Neural cell (in vitro differentiated cells): ENCODE results near the gene KCNMB4.

ENCODE experiments used
- CTCF ChIP-seq: fragments of 450-650 bp; IDR thresholded peaks from 2 replicates; pipeline ENCODE4 v1.5.1; 2014; ENCODE audit warnings: antibody characterized with exemption, mild to moderate bottlenecking, moderate library complexity; ENCODE audit not compliant: poor library complexity, severe bottlenecking
- EP300 ChIP-seq: fragments of 450-650 bp; conservative IDR thresholded peaks from 2 replicates; pipeline ENCODE4 v1.6.1; 2014; ENCODE audit warnings: antibody characterized with exemption, mild to moderate bottlenecking, moderate library complexity; ENCODE audit not compliant: poor library complexity, severe bottlenecking
- MXI1 ChIP-seq: fragments of 450-650 bp; conservative IDR thresholded peaks from 2 replicates; pipeline ENCODE4 v1.6.1; 2014; ENCODE audit warnings: antibody characterized with exemption, mild to moderate bottlenecking; ENCODE audit not compliant: poor library complexity, severe bottlenecking
- POLR2AphosphoS5 ChIP-seq: IDR thresholded peaks from 2 replicates; pipeline ENCODE4 v1.6.1; 2012
- RAD21 ChIP-seq: fragments of 450-650 bp; conservative IDR thresholded peaks from 2 replicates; pipeline ENCODE4 v1.6.1; 2014; ENCODE audit warnings: antibody characterized with exemption, mild to moderate bottlenecking, moderate library complexity
- REST ChIP-seq: IDR thresholded peaks from 2 replicates; pipeline ENCODE4 v1.6.1; 2012; ENCODE audit warnings: borderline replicate concordance

DNA sequence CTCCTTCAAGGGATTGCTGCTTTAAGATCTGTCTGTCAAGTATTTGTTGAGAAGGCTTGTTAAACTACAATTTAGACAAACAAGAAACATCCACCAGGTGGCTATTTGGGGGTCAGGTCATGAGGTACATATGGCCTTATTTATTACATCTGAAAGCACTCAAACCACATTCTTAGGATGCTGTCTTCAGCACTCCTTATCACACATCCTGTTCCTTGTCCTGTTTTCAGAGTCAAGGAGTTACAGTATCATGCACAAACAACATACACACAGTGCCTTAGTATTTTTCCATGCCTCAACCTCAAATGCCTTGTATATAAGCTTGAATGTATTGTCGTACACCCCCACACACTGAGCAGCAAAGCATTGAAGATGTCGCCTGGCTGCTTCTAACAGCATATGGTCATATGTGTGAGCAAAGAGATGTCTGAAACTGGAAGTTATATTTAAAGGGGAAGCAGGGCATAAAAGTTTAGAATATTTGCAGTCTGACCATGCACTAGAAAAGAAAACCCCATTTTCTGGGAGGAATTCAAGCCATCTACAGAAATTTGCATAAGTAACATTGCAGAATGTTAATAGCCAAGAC is 83.8 kb downstream of the KCNMB4 start:
- TF ChIP-seq CTCF, result no peak
- TF ChIP-seq EP300, result no peak
- no peak for TF ChIP-seq POLR2AphosphoS5
- TF ChIP-seq REST, result no peak
- TF ChIP-seq MXI1, result no peak
- no peak for TF ChIP-seq RAD21
